NCI-H1417 (cell line): ENCODE results near the gene GFM1.
"Not testable (repeated sequence)": the region's sequence is repeated elsewhere in the genome, so short reads cannot be mapped to it uniquely, and the experiment has no call there.

Experiments used
- DNase-seq, 3 experiments: peaks; one replicate each; lab custom pipeline; 2025; lab: John Stamatoyannopoulos, UW

GFM1 gene

DNA sequence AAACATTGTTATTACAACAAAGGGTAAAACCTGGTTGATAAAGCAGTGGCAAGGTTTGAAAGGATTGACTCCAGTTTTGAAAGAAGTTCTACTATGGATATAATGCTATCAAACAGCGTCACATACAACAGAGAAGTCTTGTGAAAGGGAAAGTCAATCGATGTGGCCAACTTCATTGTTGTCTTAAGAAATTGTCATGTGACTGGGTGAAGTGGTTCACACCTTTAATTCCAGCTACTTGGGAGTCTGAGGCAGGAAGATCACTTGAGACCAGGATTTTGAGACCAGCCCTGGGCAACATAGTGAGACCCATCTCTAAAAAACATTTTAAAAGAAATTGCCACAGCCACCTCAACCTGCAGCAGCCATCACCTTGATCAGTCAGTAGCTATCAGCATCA is 34.4 kb downstream of the GFM1 start:
- no peak for DNase-seq

DNA sequence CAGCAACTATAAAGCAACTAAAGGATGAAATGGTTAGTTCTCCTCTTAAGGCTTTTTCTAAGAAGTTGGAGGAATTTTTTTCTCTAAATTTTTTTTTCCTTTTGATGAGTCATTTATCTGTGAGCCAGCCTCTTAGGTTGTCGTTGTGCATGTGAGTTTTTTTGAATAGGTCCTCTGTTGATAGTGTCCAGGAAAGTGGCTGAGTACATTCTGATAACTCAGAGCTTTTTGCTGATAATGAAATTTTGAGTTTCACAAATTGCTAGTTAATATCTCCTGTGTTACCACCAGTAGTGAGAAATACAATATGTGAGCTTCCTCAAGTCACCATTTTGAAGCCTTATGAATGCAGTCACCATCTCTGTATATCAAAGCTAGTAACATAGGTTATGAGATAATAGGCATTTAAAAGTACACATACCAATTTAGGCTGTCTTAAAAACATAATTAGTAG is 35.2 kb downstream of the GFM1 start:
- no peak for DNase-seq

DNA sequence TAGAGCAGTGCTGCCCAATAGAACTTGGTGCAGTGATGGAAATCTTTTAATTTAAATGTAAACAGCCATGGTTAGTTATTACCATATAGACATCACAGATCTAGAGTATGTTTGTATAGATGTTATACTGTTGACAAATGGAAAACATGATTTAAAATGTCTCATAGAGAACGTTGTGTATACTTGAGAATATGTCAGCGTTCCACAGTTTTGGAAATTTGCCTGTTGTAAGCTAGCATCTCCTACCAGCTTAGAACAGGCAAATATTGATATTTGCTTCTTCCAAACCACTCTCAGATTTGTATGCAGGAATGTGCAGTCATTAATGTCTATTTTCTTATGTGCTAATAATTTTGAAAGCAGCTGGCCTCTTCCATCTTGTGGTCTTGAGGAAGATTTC is 36.5 kb downstream of the GFM1 start:
- DNase-seq, result no peak

- no peak for DNase-seq
Observed at GRCh38 chr3:158683230-158683962, 39.1 kb downstream of the GFM1 start.

- no peak for DNase-seq
Observed at GRCh38 chr3:158685159-158685558, 40.8 kb downstream of the GFM1 start.

DNA sequence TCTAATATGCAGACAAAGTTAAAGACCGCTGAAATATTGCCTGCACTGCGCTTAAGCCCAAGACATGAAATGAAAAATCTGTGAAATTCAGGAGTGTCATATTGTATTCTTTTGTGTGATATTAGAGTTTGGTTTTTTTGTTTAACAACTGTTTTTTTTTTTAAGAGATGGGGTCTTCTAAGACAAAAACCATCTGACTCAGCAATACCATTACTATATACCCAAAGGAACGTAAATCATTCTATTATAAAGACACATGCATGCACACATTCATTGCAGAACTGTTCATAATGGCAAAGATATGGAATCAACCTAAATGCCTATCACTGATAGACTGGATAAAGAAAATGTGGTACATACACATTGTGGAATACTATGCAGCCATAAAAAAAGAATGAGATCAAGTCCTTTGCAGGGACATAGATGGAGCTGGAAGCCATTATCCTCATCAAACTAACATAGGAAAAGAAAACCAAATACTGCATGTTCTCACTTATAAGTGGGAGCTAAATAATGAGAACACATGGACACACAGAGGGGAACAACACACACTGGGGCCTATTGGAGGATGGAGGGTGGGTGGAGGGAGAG is 49.6 kb downstream of the GFM1 start:
- not testable (repeated sequence) for DNase-seq

DNA sequence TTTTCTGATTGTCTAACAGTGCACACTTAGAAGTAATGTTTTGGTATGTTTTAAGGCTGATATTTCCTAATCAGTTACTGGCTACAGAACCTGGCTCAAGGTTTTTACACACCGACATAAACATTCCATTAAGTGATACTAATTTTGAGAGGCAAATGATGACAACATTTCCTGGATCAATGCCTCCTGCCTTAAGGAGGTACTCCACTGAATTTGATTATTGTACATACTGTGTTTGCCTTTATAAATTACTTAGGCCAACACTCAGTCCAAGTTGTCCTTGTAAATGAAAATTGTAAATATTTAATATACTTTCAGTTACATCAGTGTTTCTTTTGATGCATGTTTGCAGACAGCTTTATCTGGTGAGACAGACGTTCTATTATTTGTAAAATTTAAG is 52.3 kb downstream of the GFM1 start:
- no peak for DNase-seq

GRCh38 chr3:158700559-158700958 is 56.2 kb downstream of the GFM1 start:
- DNase-seq, result no peak

DNA sequence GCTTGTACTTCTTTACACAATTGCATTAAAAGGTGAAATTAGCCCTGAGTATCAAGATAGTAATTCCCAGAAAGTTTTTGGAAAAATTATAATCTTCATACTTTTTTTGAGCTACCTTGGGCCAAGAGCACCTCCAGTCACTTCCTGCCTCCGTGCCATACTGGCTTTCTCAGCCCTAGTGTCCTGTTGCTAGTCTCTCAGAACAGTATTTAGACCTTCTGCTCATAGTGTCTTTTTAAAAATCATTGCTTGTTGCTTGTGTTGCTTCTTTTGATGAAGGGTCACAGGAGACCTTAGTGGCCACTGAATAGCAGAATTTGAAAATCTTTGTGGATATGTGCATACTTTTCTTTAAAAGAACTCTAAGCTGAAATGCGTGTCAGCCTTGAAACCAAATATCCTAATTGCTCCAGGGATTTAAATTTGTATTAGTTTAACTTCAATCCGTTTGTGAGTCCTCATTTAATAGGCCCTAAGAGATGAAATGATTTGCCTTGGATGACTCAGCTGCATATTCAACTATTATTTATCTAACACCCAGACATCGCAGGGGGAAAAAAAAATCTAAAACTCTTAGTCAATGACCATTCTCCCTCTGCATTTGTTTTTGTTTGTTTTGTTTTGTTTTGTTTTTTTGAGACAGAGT is 57.2 kb downstream of the GFM1 start:
- no peak for DNase-seq

- DNase-seq, result no peak
Observed at GRCh38 chr3:158702815-158703481, 58.6 kb downstream of the GFM1 start.

- no peak for DNase-seq
Observed at GRCh38 chr3:158703566-158703965, 59.2 kb downstream of the GFM1 start.

DNA sequence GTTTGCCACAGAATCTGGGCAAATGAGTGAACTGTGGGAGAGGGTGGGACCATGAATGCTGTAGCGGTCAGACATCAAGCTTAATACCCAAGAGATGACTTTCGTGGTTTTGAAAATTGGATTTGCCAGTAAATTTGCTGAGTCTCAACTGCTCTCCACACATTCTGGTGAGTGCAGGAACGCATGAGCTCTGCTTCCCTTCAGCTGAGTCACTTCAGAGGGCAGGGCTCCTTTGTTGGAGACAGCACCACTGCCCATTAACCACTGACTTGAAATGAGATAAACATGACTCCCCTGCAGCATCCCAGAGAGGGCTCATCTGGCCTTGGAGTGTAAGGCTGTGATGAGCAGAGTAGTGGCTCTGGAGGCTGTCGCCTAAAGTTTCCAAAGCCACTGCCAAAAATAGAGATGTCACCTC is 65.3 kb downstream of the GFM1 start:
- DNase-seq, result no peak

GRCh38 chr3:158710601-158711000 is 66.3 kb downstream of the GFM1 start:
- no peak for DNase-seq

GRCh38 chr3:158711886-158712285 is 67.6 kb downstream of the GFM1 start:
- DNase-seq, result no peak

- DNase-seq, result no peak
Observed at GRCh38 chr3:158712443-158712842, 68.1 kb downstream of the GFM1 start.

DNA sequence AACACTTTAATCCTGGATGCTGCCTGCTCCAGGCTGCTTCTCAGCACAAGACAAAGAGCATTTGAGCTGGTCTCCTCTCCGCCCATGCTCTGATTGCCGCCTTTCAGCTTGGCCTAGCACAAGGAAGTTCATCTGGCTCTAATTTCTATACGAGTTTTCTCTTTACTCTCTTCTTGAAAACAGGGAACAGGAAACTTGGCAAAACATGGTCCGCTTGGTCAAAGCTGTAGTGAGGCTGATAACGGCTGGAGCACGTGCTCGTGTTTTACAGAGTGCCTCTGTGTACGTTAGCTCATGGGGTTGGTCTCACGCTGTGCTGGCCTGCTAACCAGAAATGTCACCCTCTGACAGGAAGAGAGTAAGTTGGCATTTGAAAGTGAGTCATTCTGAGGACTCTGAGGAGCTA is 68.8 kb downstream of the GFM1 start:
- no peak for DNase-seq

DNA sequence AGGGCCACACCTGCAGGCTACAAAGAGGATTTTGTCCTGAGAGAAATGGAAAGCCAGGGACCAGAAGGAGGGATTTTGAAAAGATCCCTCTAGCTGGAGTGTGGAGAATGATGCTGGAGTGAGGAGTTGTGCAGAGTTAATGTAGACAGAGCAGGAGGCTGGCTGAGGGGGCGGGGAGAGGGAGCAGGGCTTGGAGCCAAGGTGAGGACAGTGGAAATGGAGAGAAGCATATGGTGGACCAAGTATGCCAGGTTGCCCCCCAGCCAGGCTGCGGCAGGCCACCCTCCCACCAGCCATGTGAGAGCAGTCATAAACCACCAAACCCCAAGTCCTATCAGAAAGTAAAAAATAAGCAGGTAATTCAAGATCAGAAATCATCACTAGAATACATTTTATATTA is 73.2 kb downstream of the GFM1 start:
- DNase-seq, result no peak

- DNase-seq, result no peak
Observed at GRCh38 chr3:158718490-158719170, 74.3 kb downstream of the GFM1 start.

- no peak for DNase-seq
Observed at GRCh38 chr3:158722108-158722507, 77.8 kb downstream of the GFM1 start.

DNA sequence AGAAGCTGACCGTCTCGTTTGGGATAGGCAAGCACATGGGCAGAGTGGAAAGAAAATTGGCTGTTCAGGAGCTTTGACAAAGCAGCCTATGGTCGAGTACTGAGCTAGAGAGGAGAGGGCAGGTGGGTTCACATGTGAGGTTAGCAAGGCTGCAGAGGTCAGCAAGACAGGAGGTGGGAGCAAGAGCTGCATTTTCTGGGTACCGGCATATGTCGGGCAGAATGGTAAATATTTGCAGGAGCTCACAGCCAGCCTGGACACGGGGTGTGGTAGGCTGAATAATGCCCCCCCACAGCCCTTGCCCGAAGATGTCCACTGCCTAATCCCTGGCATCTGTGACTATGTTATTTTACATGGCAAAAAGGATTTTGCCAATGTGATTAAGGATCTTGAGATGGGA is 79.7 kb downstream of the GFM1 start:
- no peak for DNase-seq

- no peak for DNase-seq
Observed at GRCh38 chr3:158725348-158726011, 81.2 kb downstream of the GFM1 start.
